H1 (cell line): ENCODE data around the gene MSS51. TPM values are rescaled to one million over a fixed set of nuclear protein-coding genes. Genes with fewer than 3 reads are reported as not detected.

ENCODE experiments used
- CTCF ChIA-PET: fragments of 300-600 bp; sonication (Branson Sonifier 250); formaldehyde crosslinking; loops from one replicate; lab custom pipeline; 2021; ENCODE audit not compliant: partially characterized antibody; lab: Charles Lee
- POLR2A ChIA-PET: fragments of 300-600 bp; sonication (Branson Sonifier 250); formaldehyde crosslinking; loops from one replicate; lab custom pipeline; 2021; ENCODE audit warnings: inconsistent platforms; ENCODE audit not compliant: partially characterized antibody; lab: Charles Lee
- DNase-seq, 2 experiments: peaks; one replicate each; pipeline versions ENCODE4 v3.0.0 to v3.0.0-alpha.2; 2010 to 2022; ENCODE audit warnings: low spot score in 2 of 2, low read depth in 1 of 2, mixed read lengths in 1 of 2
- FAIRE-seq: peaks from 2 replicates; lab custom pipeline; 2011; peaks lifted over from hg19 to GRCh38; lab: Jason Lieb, UNC
- H2AFZ ChIP-seq: 2 replicates; pipeline ENCODE4 v1.8.1; 2012; ENCODE audit warnings: low read length, inconsistent platforms
- H2AK5ac ChIP-seq: 2 replicates; pipeline ENCODE4 v1.6.1; 2013; ENCODE audit warnings: low read depth, low read length
- H2BK120ac ChIP-seq: replicated peaks from 2 replicates; pipeline ENCODE3; 2013; ENCODE audit warnings: low read depth, low read length, inconsistent platforms
- H2BK12ac ChIP-seq: 2 replicates; pipeline ENCODE4 v1.6.1; 2013; ENCODE audit warnings: low read depth, low read length
- H2BK15ac ChIP-seq: 2 replicates; pipeline ENCODE4 v1.6.1; 2013; ENCODE audit warnings: low read length
- H2BK20ac ChIP-seq: 2 replicates; pipeline ENCODE4 v1.6.1; 2013; ENCODE audit warnings: low read length
- H2BK5ac ChIP-seq: 2 replicates; pipeline ENCODE4 v1.6.1; 2013; ENCODE audit warnings: low read depth, low read length
- H3K14ac ChIP-seq: 2 replicates; pipeline ENCODE4 v1.6.1; 2013; ENCODE audit warnings: inconsistent platforms; ENCODE audit not compliant: insufficient read length
- H3K18ac ChIP-seq: 2 replicates; pipeline ENCODE4 v1.6.1; 2013; ENCODE audit warnings: low read length; ENCODE audit errors: extremely low read depth
- H3K23ac ChIP-seq: 2 replicates; pipeline ENCODE4 v1.6.1; 2013; ENCODE audit warnings: inconsistent platforms; ENCODE audit not compliant: insufficient read length
- H3K23me2 ChIP-seq: 2 replicates; pipeline ENCODE4 v1.6.1; 2013; ENCODE audit warnings: low read depth, low read length
- H3K27ac ChIP-seq: 2 replicates; pipeline ENCODE4 v1.6.1; 2011; ENCODE audit warnings: low read depth, low read length, inconsistent platforms
- H3K27me3 ChIP-seq, 4 experiments: replicated peaks in 1 of 4; 1 replicate in 1 of 4; 2 replicates in 3 of 4; pipeline versions ENCODE4 v1.6.1 to v1.8.1; 2011 to 2013; ENCODE audit warnings: low read length in 3 of 4, mild to moderate bottlenecking in 3 of 4, inconsistent platforms in 2 of 4, mixed read lengths in 2 of 4, moderate library complexity in 1 of 4; ENCODE audit not compliant: control insufficient read depth in 3 of 4, insufficient read depth in 3 of 4; ENCODE audit errors: extremely low read depth in 1 of 4
- H3K36me3 ChIP-seq, 4 experiments: 2 replicates each; pipeline versions ENCODE4 v1.6.1 to v1.8.1; 2011 to 2013; ENCODE audit warnings: mild to moderate bottlenecking in 4 of 4, low read length in 3 of 4, moderate library complexity in 2 of 4, control low read depth in 1 of 4, inconsistent platforms in 1 of 4; ENCODE audit not compliant: insufficient read depth in 4 of 4, control insufficient read depth in 2 of 4
- H3K4ac ChIP-seq: replicated peaks from 2 replicates; pipeline ENCODE3; 2013; ENCODE audit warnings: low read length, low read depth, mixed read lengths, inconsistent platforms; ENCODE audit not compliant: insufficient read length
- H3K4me1 ChIP-seq, 4 experiments: replicated peaks in 1 of 4; 1 replicate in 1 of 4; 2 replicates in 3 of 4; pipeline versions ENCODE4 v1.6.1 to v1.8.1; 2011 to 2013; ENCODE audit warnings: low read length in 3 of 4, inconsistent platforms in 2 of 4, mixed read lengths in 1 of 4; ENCODE audit not compliant: insufficient read depth in 4 of 4, control insufficient read depth in 3 of 4
- H3K4me2 ChIP-seq, 2 experiments: 2 replicates each; pipeline versions ENCODE4 v1.6.1 to v1.8.1; 2011 to 2013; ENCODE audit warnings: low read depth in 2 of 2, low read length in 2 of 2, control low read depth in 1 of 2, inconsistent platforms in 1 of 2, mild to moderate bottlenecking in 1 of 2; ENCODE audit not compliant: insufficient read depth in 1 of 2
- H3K4me3 ChIP-seq, 4 experiments: fragments of 200-600, 300-600 bp in 1 of 4; sonication (generic), shearing (Covaris generic), sonication (Bioruptor Twin) in 1 of 4; 2 replicates each; pipeline versions ENCODE4 v1.5.1 to v1.8.1; 2011 to 2016; ENCODE audit warnings: low read length in 4 of 4, low read depth in 3 of 4, control low read depth in 2 of 4, inconsistent platforms in 2 of 4, mild to moderate bottlenecking in 2 of 4, mixed read lengths in 1 of 4, moderate library complexity in 1 of 4; ENCODE audit not compliant: insufficient read depth in 2 of 4; ENCODE audit errors: extremely low read depth in 1 of 4
- H3K56ac ChIP-seq: replicated peaks from 2 replicates; pipeline ENCODE3; 2013; ENCODE audit warnings: low read depth, mild to moderate bottlenecking, mixed read lengths, low read length, inconsistent platforms; ENCODE audit not compliant: insufficient read length
- H3K79me1 ChIP-seq: 2 replicates; pipeline ENCODE4 v1.6.1; 2013; ENCODE audit warnings: low read depth, low read length, control low read depth
- H3K79me2 ChIP-seq, 2 experiments: 2 replicates each; pipeline versions ENCODE4 v1.6.1 to v1.8.1; 2012 to 2013; ENCODE audit warnings: low read length in 2 of 2, mild to moderate bottlenecking in 2 of 2, inconsistent platforms in 1 of 2; ENCODE audit not compliant: insufficient read depth in 2 of 2, control insufficient read depth in 1 of 2
- H3K9ac ChIP-seq, 4 experiments: replicated peaks in 1 of 4; 1 replicate in 1 of 4; 2 replicates in 3 of 4; pipeline versions ENCODE4 v1.6.1 to v1.8.1; 2011 to 2013; ENCODE audit warnings: low read depth in 3 of 4, low read length in 3 of 4, control low read depth in 2 of 4, mild to moderate bottlenecking in 2 of 4, moderate library complexity in 2 of 4, inconsistent platforms in 1 of 4; ENCODE audit errors: extremely low read depth in 1 of 4
- H3K9me3 ChIP-seq, 2 experiments: 2 replicates each; pipeline versions ENCODE4 v1.6.1 to v1.8.1; 2012 to 2013; ENCODE audit warnings: mild to moderate bottlenecking in 2 of 2, moderate library complexity in 2 of 2, control low read depth in 1 of 2, inconsistent platforms in 1 of 2, low read depth in 1 of 2, low read length in 1 of 2, mixed read lengths in 1 of 2; ENCODE audit not compliant: insufficient read depth in 2 of 2
- H4K20me1 ChIP-seq, 2 experiments: replicated peaks in 1 of 2; 2 replicates each; pipeline versions ENCODE3 to v1.8.1; 2011 to 2013; ENCODE audit warnings: inconsistent platforms in 2 of 2, low read length in 2 of 2, mild to moderate bottlenecking in 1 of 2; ENCODE audit not compliant: insufficient read depth in 2 of 2, control insufficient read depth in 1 of 2
- H4K5ac ChIP-seq: 2 replicates; pipeline ENCODE4 v1.6.1; 2013; ENCODE audit warnings: low read length, low read depth, mixed read lengths, inconsistent platforms; ENCODE audit not compliant: insufficient read length
- H4K8ac ChIP-seq: 2 replicates; pipeline ENCODE4 v1.8.0; 2013; ENCODE audit warnings: mild to moderate bottlenecking, moderate library complexity, low read length, inconsistent platforms; ENCODE audit not compliant: insufficient read depth; ENCODE audit errors: extremely low read depth
- H4K91ac ChIP-seq: replicated peaks from 2 replicates; pipeline ENCODE3; 2013; ENCODE audit warnings: low read length, mixed read lengths, inconsistent platforms; ENCODE audit not compliant: insufficient read length
- CHD1 ChIP-seq: IDR thresholded peaks from 2 replicates; pipeline ENCODE4 v1.6.1; 2012; ENCODE audit warnings: low read depth, low read length, improper control_type of control experiment
- CHD2 ChIP-seq: IDR thresholded peaks from 2 replicates; pipeline ENCODE4 v1.6.1; 2012; ENCODE audit warnings: low read length, improper control_type of control experiment
- HDAC2 ChIP-seq, 2 experiments: fragments of 300-600 bp in 1 of 2; sonication (generic) in 1 of 2; IDR thresholded peaks; 2 replicates each; pipeline ENCODE4 v1.6.1; 2011 to 2012; ENCODE audit warnings: low read depth in 2 of 2, low read length in 2 of 2, mild to moderate bottlenecking in 2 of 2, moderate library complexity in 2 of 2, borderline replicate concordance in 1 of 2, inconsistent platforms in 1 of 2
- KDM1A ChIP-seq: fragments of 200-600, 300-600 bp; sonication (generic); IDR thresholded peaks from 2 replicates; pipeline ENCODE4 v1.7.1; 2016; ENCODE audit warnings: mild to moderate bottlenecking, low read length, borderline replicate concordance
- MAFK ChIP-seq: IDR thresholded peaks from 2 replicates; pipeline ENCODE4 v1.6.1; 2012; ENCODE audit warnings: low read depth, mild to moderate bottlenecking, improper control_type of control experiment, low read length
- NRF1 ChIP-seq: IDR thresholded peaks from 2 replicates; pipeline ENCODE4 v1.6.1; 2011; ENCODE audit warnings: mild to moderate bottlenecking, low read depth, low read length, improper control_type of control experiment
- RAD21 ChIP-seq, 2 experiments: IDR thresholded peaks in 1 of 2; conservative IDR thresholded peaks in 1 of 2; 2 replicates each; pipeline ENCODE4 v1.6.1; 2011; ENCODE audit warnings: low read depth in 2 of 2, low read length in 2 of 2, improper control_type of control experiment in 1 of 2, inconsistent platforms in 1 of 2, mild to moderate bottlenecking in 1 of 2, moderate library complexity in 1 of 2
- RXRA ChIP-seq: IDR thresholded peaks from 2 replicates; pipeline ENCODE4 v1.6.1; 2011; ENCODE audit warnings: low read depth, mild to moderate bottlenecking, low read length, moderate library complexity; ENCODE audit not compliant: insufficient read depth
- SP4 ChIP-seq: IDR thresholded peaks from 2 replicates; pipeline ENCODE4 v1.6.1; 2012; ENCODE audit warnings: low read length, inconsistent platforms
- SRF ChIP-seq: IDR thresholded peaks from 2 replicates; pipeline ENCODE4 v1.6.1; 2011; ENCODE audit warnings: mild to moderate bottlenecking, low read depth, low read length, moderate library complexity
- TAF1 ChIP-seq: IDR thresholded peaks from 2 replicates; pipeline ENCODE4 v1.6.1; 2011; ENCODE audit warnings: mild to moderate bottlenecking, low read depth, low read length
- TCF12 ChIP-seq: IDR thresholded peaks from 2 replicates; pipeline ENCODE4 v1.6.1; 2011; ENCODE audit warnings: low read depth, mild to moderate bottlenecking, low read length
- TEAD4 ChIP-seq: IDR thresholded peaks from 2 replicates; pipeline ENCODE4 v1.6.1; 2012; ENCODE audit warnings: low read depth, low read length, inconsistent platforms, mixed read lengths
- YY1 ChIP-seq: IDR thresholded peaks from 2 replicates; pipeline ENCODE4 v1.6.1; 2011; ENCODE audit warnings: low read depth, mild to moderate bottlenecking, low read length
- WGBS, 2 experiments: shearing (Covaris generic) in 1 of 2; methylation state at CpG; one replicate each; pipeline versions ENCODE4 v1.1.6 to v1.1.7; 2013 to 2015; ENCODE audit warnings: low lambda C conversion rate in 2 of 2, mixed read lengths in 2 of 2, inconsistent platforms in 1 of 2, low coverage in 1 of 2, missing lambda C conversion rate in 1 of 2; ENCODE audit not compliant: insufficient replicate concordance in 2 of 2, insufficient coverage in 1 of 2, insufficient read length in 1 of 2; ENCODE audit errors: extremely low coverage in 1 of 2, missing lambda C conversion rate in 1 of 2; 5-methylcytosine and 5-hydroxymethylcytosine counted together
- polyA plus RNA-seq, 7 experiments: library from polyadenylated mRNA; depleted of rRNA in 3 of 7; stranded (reverse) in 5 of 7; unstranded in 2 of 7; fragments of >200 nt in 5 of 7; fragments of 200-250 nt in 2 of 7; gene quantifications; 1 replicate in 5 of 7; 2 replicates in 1 of 7; 4 replicates in 1 of 7; pipeline versions ENCODE4 v1.2.1 to v1.2.3, GENCODE V29; 2011 to 2013; ENCODE audit warnings: missing spikeins in 2 of 7, mixed read lengths in 2 of 7
- total RNA-seq: library from RNA; stranded (reverse); fragmentation: NEBNext Ultra II Directional; extraction: Animal tissue kit (Norgen Biotek cat#: 25700); gene quantifications from 2 replicates; pipeline ENCODE4 v1.2.1, GENCODE V29; 2021
- TF ChIP-seq, protein P1 (sequence below): IDR thresholded peaks from 2 replicates; pipeline ENCODE4 v1.6.1; 2012; ENCODE audit warnings: inconsistent platforms

The MSS51 gene
- total and polyA plus RNA-seq, 2 of the 8 experiments (the other 6 are each of a cell fraction or from before 2014, with no cell fraction given) = 1.5 to 1.7 TPM

DNA sequence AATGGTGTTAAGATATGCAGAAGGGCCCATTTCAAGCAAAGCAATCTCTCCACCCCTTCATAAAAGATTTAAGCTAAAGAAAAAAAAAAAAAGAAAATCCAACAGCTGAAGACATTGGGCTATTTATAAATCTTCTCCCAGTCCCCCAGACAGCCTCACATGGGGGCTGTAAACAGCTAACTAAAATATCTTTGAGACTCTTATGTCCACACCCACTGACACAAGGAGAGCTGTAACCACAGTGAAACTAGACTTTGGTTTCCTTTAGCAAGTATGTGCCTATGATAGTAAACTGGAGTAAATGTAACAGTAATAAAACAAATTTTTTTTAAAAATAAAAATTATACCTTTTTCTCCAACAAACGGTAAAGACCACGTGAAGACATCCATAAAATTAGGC lies 33.8 kb upstream of the MSS51 start:
- Histone ChIP-seq H2BK5ac (no peak overlapping the region), H3K79me1 (no peaks in the 10 kb centered on the region), H2BK120ac (no peak overlapping the region), H3K9ac (no peak overlapping the region), H3K36me3 (peaks cover 0 to 49% (median 10%) of the 10 kb centered on the region in 4 experiments; a peak in 4 of 8 replicates), H3K14ac (no peak overlapping the region), H3K56ac (no peak overlapping the region), H3K4ac (no peak overlapping the region), H3K23ac (no peak overlapping the region), H2BK20ac (no peak overlapping the region), H2AFZ (no peak overlapping the region), H3K27me3 (no peaks in the 10 kb centered on the region), H3K79me2 (no peaks in the 10 kb centered on the region), H3K4me2 (no peak overlapping the region), H2BK12ac (no peak overlapping the region), H3K18ac (no peak overlapping the region), H4K91ac (no peak overlapping the region), H3K27ac (no peak overlapping the region), H4K8ac (no peak overlapping the region), H3K9me3 (no peaks in the 10 kb centered on the region), H2BK15ac (no peak overlapping the region), H3K4me3 (no peak overlapping the region), H4K5ac (no peak overlapping the region), H3K4me1 (no peaks in the 10 kb centered on the region), H4K20me1 (no peaks in the 10 kb centered on the region), H3K23me2 (no peaks in the 10 kb centered on the region), H2AK5ac (no peak overlapping the region)
- POLR2A ChIA-PET = interaction anchor here (0.5 kb wide), 1 partner anchor 797 kb away, joined by 3 read pairs; no protein-coding TSS in a partner anchor
- no peak for DNase-seq
- CTCF ChIA-PET = no interaction called here
- 94% methylated on average over 2 of the region's 2 CpGs; no CpG with 5 or more reads in 1 of the 2 experiments for WGBS, 2 experiments
- no peak for FAIRE-seq
- no peak for TF ChIP-seq NRF1
- TF ChIP-seq HDAC2 (IDR thresholded peaks at IDR 0.05; ENCODE audit: borderline replicate concordance in 1 of 2, low read depth in 2 of 2, low read length in 2 of 2) = no peak
- no peak for TF ChIP-seq TEAD4
- TF ChIP-seq CHD1 = no peak
- TF ChIP-seq KDM1A = no peak
- TF ChIP-seq, protein P1, sequence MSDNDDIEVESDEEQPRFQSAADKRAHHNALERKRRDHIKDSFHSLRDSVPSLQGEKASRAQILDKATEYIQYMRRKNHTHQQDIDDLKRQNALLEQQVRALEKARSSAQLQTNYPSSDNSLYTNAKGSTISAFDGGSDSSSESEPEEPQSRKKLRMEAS = no peak
- no peak for TF ChIP-seq RAD21 (IDR thresholded peaks at IDR 0.05 in 1 of 2, conservative IDR thresholded peaks at IDR 0.05 in 1 of 2; ENCODE audit: low read depth in 2 of 2, low read length in 2 of 2)
- TF ChIP-seq CHD2 = no peak
- TF ChIP-seq TAF1 = no peak
- no peak for TF ChIP-seq YY1
- no peak for TF ChIP-seq MAFK
- TF ChIP-seq RXRA = no peak
- TF ChIP-seq SP4 = no peak
- TF ChIP-seq TCF12 = no peak
- TF ChIP-seq SRF = no peak
